ENCODE data around the gene CPO. TPM values are rescaled to one million over a fixed set of nuclear protein-coding genes. Genes with fewer than 3 reads are reported as not detected.

CPO gene
- total RNA-seq, result under 1 TPM in 1 of 2 donors, not detected in 1; 0.34 TPM

GRCh38 chr2:206939340-206939739 is at the start of gene CPO:
Gene CPO (plus strand): TSS chr2:206939518. CDS start chr2:206939600, 82 bp downstream.

Other genes starting within 250 kb of the CPO start
- not detected for gene DYTN, start 221.1 kb upstream of the CPO start, total RNA-seq
- 1 to 10 TPM in 1 of 2 donors, under 1 TPM in 1; 0.67 to 1.4 TPM for gene MDH1B, start 174.2 kb upstream of the CPO start, total RNA-seq
- gene FASTKD2, start 173.9 kb upstream of the CPO start, total RNA-seq, result 10 to 100 TPM; 51.3 to 68.3 TPM
- 1 to 10 TPM; 6.9 to 9.3 TPM for gene KLF7, start 226.4 kb downstream of the CPO start, total RNA-seq